Loucy (cell line): Measurements from ENCODE around the gene TRMT61A.

Experiments
- H2AFZ ChIP-seq: fragments of 200-600 bp; sonication (generic); 2 replicates; pipeline ENCODE4 v1.6.0; 2016; ENCODE audit warnings: antibody characterized with exemption, mild to moderate bottlenecking, low read length, moderate library complexity
- H3F3A ChIP-seq: fragments of 200-600 bp; 2 replicates; pipeline ENCODE4 v1.6.0; 2016; ENCODE audit warnings: antibody characterized with exemption, low read depth, mild to moderate bottlenecking
- H3K27me3 ChIP-seq: fragments of 200-600 bp; sonication (generic); 2 replicates; pipeline ENCODE4 v1.6.1; 2014; ENCODE audit warnings: low read length, mild to moderate bottlenecking; ENCODE audit not compliant: insufficient read depth, poor library complexity, severe bottlenecking
- H3K36me3 ChIP-seq: fragments of 200-600 bp; sonication (generic); 2 replicates; pipeline ENCODE4 v1.6.1; 2016; ENCODE audit warnings: low read length; ENCODE audit not compliant: insufficient read depth
- H3K4me1 ChIP-seq: fragments of 200-600 bp; sonication (generic); 2 replicates; pipeline ENCODE4 v1.5.1; 2014; ENCODE audit warnings: low read length, mild to moderate bottlenecking; ENCODE audit not compliant: insufficient read depth, poor library complexity, severe bottlenecking
- H3K4me2 ChIP-seq: fragments of 200-600 bp; sonication (generic); 2 replicates; pipeline ENCODE4 v1.6.0; 2014; ENCODE audit warnings: antibody characterized with exemption, low read length, low read depth, mild to moderate bottlenecking; ENCODE audit not compliant: poor library complexity, severe bottlenecking
- H3K4me3 ChIP-seq: fragments of 200-600 bp; sonication (generic); 2 replicates; pipeline ENCODE4 v1.5.1; 2014; ENCODE audit warnings: low read length, mild to moderate bottlenecking, mixed read lengths; ENCODE audit not compliant: poor library complexity, severe bottlenecking
- H3K79me2 ChIP-seq: fragments of 200-600 bp; sonication (generic); 2 replicates; pipeline ENCODE4 v1.6.1; 2014; ENCODE audit warnings: low read length; ENCODE audit not compliant: insufficient read depth
- H3K9ac ChIP-seq: fragments of 200-600 bp; sonication (generic); 2 replicates; pipeline ENCODE4 v1.6.0; 2014; ENCODE audit warnings: mild to moderate bottlenecking, low read depth, low read length, moderate library complexity; ENCODE audit not compliant: poor library complexity, severe bottlenecking
- H3K9me2 ChIP-seq: fragments of 200-600 bp; sonication (generic); replicated peaks from 2 replicates; pipeline ENCODE4 v1.6.1; 2016; ENCODE audit warnings: low read depth, low read length, mixed read lengths
- H3K9me3 ChIP-seq: fragments of 200-600 bp; sonication (generic); 2 replicates; pipeline ENCODE4 v1.6.1; 2014; ENCODE audit warnings: mild to moderate bottlenecking, antibody characterized with exemption, low read length, low read depth; ENCODE audit not compliant: insufficient read depth
- H4K20me1 ChIP-seq: fragments of 200-600 bp; sonication (generic); 2 replicates; pipeline ENCODE4 v1.6.0; 2014; ENCODE audit warnings: antibody characterized with exemption, low read length, mild to moderate bottlenecking; ENCODE audit not compliant: insufficient read depth, poor library complexity, severe bottlenecking
- CTCF ChIP-seq: fragments of 200-600 bp; sonication (generic); conservative IDR thresholded peaks from 2 replicates; pipeline ENCODE4 v1.5.1; 2014; ENCODE audit warnings: mild to moderate bottlenecking, antibody characterized with exemption, low read length
- EZH2phosphoT487 ChIP-seq: fragments of 200-600 bp; IDR thresholded peaks from 2 replicates; pipeline ENCODE4 v1.6.1; 2018; ENCODE audit warnings: antibody characterized with exemption, mild to moderate bottlenecking, moderate library complexity, borderline replicate concordance

The TRMT61A gene

GRCh38 chr14:103500148-103500990, 28.6 kb upstream of the TRMT61A start:
- Histone ChIP-seq H3K9me3 (no peaks in the 10 kb centered on the region), H3K4me3 (no peak overlapping the region), H3K9ac (no peak overlapping the region), H4K20me1 (no peaks in the 10 kb centered on the region), H3K36me3 (peaks cover 77% of the 10 kb centered on the region; the same call in 1 of the 2 replicates), H3F3A (no peaks in the 10 kb centered on the region), H3K4me1 (no peaks in the 10 kb centered on the region), H3K9me2 (no peaks in the 10 kb centered on the region), H3K4me2 (no peak overlapping the region), H2AFZ (no peak overlapping the region), H3K79me2 (no peaks in the 10 kb centered on the region), H3K27me3 (no peaks in the 10 kb centered on the region)
- no peak for TF ChIP-seq EZH2phosphoT487
- TF ChIP-seq CTCF, result peak; percentile 98

GRCh38 chr14:103501041-103501870, 27.7 kb upstream of the TRMT61A start:
- Histone ChIP-seq H3F3A (no peaks in the 10 kb centered on the region), H3K27me3 (no peaks in the 10 kb centered on the region), H3K79me2 (no peaks in the 10 kb centered on the region), H3K9ac (no peak overlapping the region), H3K36me3 (peaks cover 71% of the 10 kb centered on the region; the same call in 1 of the 2 replicates), H3K4me3 (no peak overlapping the region), H4K20me1 (no peaks in the 10 kb centered on the region), H3K9me2 (no peaks in the 10 kb centered on the region), H3K9me3 (no peaks in the 10 kb centered on the region), H2AFZ (no peak overlapping the region), H3K4me2 (no peak overlapping the region), H3K4me1 (no peaks in the 10 kb centered on the region)
- no peak for TF ChIP-seq EZH2phosphoT487
- no peak for TF ChIP-seq CTCF

- Histone ChIP-seq H3K27me3 (no peaks in the 10 kb centered on the region), H3K9me2 (no peaks in the 10 kb centered on the region), H3K4me3 (no peak overlapping the region), H3K4me1 (no peaks in the 10 kb centered on the region), H4K20me1 (no peaks in the 10 kb centered on the region), H2AFZ (no peak overlapping the region), H3K9me3 (no peaks in the 10 kb centered on the region), H3K4me2 (no peak overlapping the region), H3K9ac (no peak overlapping the region), H3K36me3 (peaks cover 69% of the 10 kb centered on the region; the same call in 1 of the 2 replicates), H3F3A (no peaks in the 10 kb centered on the region), H3K79me2 (no peaks in the 10 kb centered on the region)
- TF ChIP-seq CTCF (no peak), EZH2phosphoT487 (no peak)
Measured at GRCh38 chr14:103501921-103502669, 26.9 kb upstream of the TRMT61A start.
